ENCODE data around the gene DOCK4. TPM values are rescaled to one million over a fixed set of nuclear protein-coding genes. Genes with fewer than 3 reads are reported as not detected.

DOCK4 gene
- total RNA-seq, 1 donor from 2014 or later: 4.5 TPM

GRCh38 chr7:112097524-112097923 lies 108.7 kb downstream of the DOCK4 start:
- Histone ChIP-seq H3K27me3 (ENCODE audit: control insufficient read depth, insufficient read depth, low read length) (no peaks in the 10 kb centered on the region), H3K36me3 (ENCODE audit: control insufficient read depth, insufficient read depth, low read length) (no peaks in the 10 kb centered on the region), H3K4me3 (ENCODE audit: low read depth, low read length) (no peak overlapping the region)
- DNase-seq (ENCODE audit: low read depth) (peak; percentile 77), FAIRE-seq (no peak)
- TF ChIP-seq, protein P1, sequence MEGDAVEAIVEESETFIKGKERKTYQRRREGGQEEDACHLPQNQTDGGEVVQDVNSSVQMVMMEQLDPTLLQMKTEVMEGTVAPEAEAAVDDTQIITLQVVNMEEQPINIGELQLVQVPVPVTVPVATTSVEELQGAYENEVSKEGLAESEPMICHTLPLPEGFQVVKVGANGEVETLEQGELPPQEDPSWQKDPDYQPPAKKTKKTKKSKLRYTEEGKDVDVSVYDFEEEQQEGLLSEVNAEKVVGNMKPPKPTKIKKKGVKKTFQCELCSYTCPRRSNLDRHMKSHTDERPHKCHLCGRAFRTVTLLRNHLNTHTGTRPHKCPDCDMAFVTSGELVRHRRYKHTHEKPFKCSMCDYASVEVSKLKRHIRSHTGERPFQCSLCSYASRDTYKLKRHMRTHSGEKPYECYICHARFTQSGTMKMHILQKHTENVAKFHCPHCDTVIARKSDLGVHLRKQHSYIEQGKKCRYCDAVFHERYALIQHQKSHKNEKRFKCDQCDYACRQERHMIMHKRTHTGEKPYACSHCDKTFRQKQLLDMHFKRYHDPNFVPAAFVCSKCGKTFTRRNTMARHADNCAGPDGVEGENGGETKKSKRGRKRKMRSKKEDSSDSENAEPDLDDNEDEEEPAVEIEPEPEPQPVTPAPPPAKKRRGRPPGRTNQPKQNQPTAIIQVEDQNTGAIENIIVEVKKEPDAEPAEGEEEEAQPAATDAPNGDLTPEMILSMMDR (IDR thresholded peaks at IDR 0.05; ENCODE audit: insufficient read depth, low read length, severe bottlenecking): no peak

DNA sequence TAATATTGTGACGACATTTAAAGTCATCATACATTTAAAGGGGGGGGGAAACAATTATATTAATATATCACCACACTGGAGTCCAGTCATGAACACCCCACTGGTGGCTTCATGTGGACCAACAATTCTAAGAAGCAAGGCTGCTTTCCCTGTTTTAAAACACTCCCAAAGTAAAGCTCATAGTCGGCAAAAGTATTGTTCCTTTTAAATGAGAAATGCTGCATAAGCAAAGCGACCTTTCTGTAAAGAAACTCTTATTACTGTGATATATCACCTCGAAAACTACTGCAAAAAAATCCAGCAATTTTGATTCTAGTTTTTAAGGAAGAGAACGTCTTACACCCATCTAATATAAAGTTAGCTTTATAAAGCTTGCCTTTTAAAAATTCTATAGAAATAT lies 112.8 kb downstream of the DOCK4 start:
- no peaks in the 10 kb centered on the region for H3K27me3 ChIP-seq (ENCODE audit: control insufficient read depth, insufficient read depth, low read length)
- DNase-seq (ENCODE audit: low read depth) (no peak), FAIRE-seq (no peak)
- no peaks in the 10 kb centered on the region for H3K36me3 ChIP-seq (ENCODE audit: control insufficient read depth, insufficient read depth, low read length)
- H3K4me3 ChIP-seq (ENCODE audit: low read depth, low read length): no peak overlapping the region
- TF ChIP-seq, protein P1 (IDR thresholded peaks at IDR 0.05; ENCODE audit: insufficient read depth, low read length, severe bottlenecking): no peak

- Histone ChIP-seq H3K27me3 (ENCODE audit: control insufficient read depth, insufficient read depth, low read length) (no peaks in the 10 kb centered on the region), H3K36me3 (ENCODE audit: control insufficient read depth, insufficient read depth, low read length) (no peaks in the 10 kb centered on the region), H3K4me3 (ENCODE audit: low read depth, low read length) (no peak overlapping the region)
- TF ChIP-seq, protein P1 (IDR thresholded peaks at IDR 0.05; ENCODE audit: insufficient read depth, low read length, severe bottlenecking): no peak
- DNase-seq (ENCODE audit: low read depth) (no peak), FAIRE-seq (no peak)
These were observed 113.3 kb downstream of the DOCK4 start for GRCh38 chr7:112092709-112093395.

DNA sequence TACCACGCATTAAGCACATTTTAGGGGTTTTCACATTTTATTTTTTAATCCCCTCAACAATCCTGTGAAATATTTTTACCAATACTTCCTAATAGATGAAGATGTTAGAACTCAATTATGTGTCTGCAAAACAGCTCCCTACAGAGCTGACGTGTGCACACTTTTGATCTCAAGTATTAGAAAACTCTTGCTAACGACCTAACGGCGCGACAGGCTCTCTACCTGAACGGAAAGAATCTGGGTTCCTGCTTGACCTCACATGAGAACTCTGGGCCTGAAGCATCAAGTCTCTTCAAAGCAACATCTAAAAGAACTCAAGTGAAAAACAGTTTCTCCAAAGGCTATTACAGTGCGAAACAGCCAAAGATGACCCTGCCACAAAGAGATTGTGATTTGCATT lies 113.9 kb downstream of the DOCK4 start:
- no peaks in the 10 kb centered on the region for H3K27me3 ChIP-seq (ENCODE audit: control insufficient read depth, insufficient read depth, low read length)
- H3K4me3 ChIP-seq (ENCODE audit: low read depth, low read length): no peak overlapping the region
- H3K36me3 ChIP-seq (ENCODE audit: control insufficient read depth, insufficient read depth, low read length): no peaks in the 10 kb centered on the region
- FAIRE-seq (no peak), DNase-seq (ENCODE audit: low read depth) (no peak)
- TF ChIP-seq, protein P1 (IDR thresholded peaks at IDR 0.05; ENCODE audit: insufficient read depth, low read length, severe bottlenecking): no peak

DNA sequence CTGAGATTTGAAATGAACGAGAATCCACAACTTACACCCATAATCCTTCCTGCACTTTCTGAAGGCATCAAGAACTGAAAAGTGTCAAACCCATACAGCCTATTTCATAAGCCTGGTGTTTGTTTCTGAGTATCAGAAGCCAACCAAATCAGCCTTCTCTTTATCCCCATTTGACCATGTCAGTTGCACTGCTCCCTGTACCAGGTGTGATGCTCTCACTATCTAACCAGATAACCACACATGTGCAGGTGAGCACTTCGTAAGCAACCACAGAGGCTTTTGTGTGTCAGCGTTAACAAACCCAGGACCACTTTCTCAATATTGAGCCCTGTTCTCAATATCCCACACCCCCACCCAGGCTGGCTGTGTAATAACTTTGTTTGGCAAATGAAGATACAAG lies 114.4 kb downstream of the DOCK4 start:
- FAIRE-seq (no peak), DNase-seq (ENCODE audit: low read depth) (no peak)
- H3K4me3 ChIP-seq (ENCODE audit: low read depth, low read length): no peak overlapping the region
- TF ChIP-seq, protein P1 (IDR thresholded peaks at IDR 0.05; ENCODE audit: insufficient read depth, low read length, severe bottlenecking): no peak
- H3K27me3 ChIP-seq (ENCODE audit: control insufficient read depth, insufficient read depth, low read length): no peaks in the 10 kb centered on the region
- no peaks in the 10 kb centered on the region for H3K36me3 ChIP-seq (ENCODE audit: control insufficient read depth, insufficient read depth, low read length)

DNA sequence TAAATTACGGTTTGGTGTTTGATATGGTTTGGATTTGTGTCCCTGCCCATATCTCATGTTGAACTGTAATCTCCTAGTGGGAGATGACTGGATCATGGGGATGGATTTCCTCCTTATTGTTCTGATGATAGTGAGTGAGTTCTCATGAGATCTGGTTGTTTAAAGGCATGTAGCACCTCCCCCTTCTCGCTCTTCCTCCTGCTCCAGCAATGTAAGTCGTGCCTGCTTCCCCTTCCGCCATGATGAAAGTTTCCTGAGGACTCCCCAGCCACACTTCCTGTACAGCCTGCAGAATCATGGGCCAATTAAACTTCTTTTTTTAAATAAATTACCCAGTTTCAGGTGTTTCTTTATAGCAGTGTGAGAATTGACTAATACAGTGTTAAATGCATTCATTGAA lies 116.6 kb downstream of the DOCK4 start:
- DNase-seq (ENCODE audit: low read depth) (no peak), FAIRE-seq (no peak)
- no peaks in the 10 kb centered on the region for H3K27me3 ChIP-seq (ENCODE audit: control insufficient read depth, insufficient read depth, low read length)
- no peaks in the 10 kb centered on the region for H3K36me3 ChIP-seq (ENCODE audit: control insufficient read depth, insufficient read depth, low read length)
- TF ChIP-seq, protein P1 (IDR thresholded peaks at IDR 0.05; ENCODE audit: insufficient read depth, low read length, severe bottlenecking): no peak
- no peak overlapping the region for H3K4me3 ChIP-seq (ENCODE audit: low read depth, low read length)
